SK-N-MC (cell line): ENCODE data around the gene SLC2A9.

Experiments
- EZH2 ChIP-seq: fragments of 200-600 bp; sonication (generic); IDR thresholded peaks from one replicate; pipeline ENCODE4 v1.6.1; 2017; ENCODE audit warnings: antibody characterized with exemption
- POLR2AphosphoS5 ChIP-seq: IDR thresholded peaks from 2 replicates; pipeline ENCODE4 v1.6.1; 2012; ENCODE audit warnings: mild to moderate bottlenecking, low read depth, low read length, borderline replicate concordance

- no peak for TF ChIP-seq POLR2AphosphoS5
- TF ChIP-seq EZH2 = no peak
Observed at GRCh38 chr4:9999956-10000561, 21.2 kb downstream of the SLC2A9 start.
